Measurements from ENCODE around the gene TRPC4AP. TPM values are rescaled to one million over a fixed set of nuclear protein-coding genes. Genes with fewer than 3 reads are reported as not detected.

The TRPC4AP gene
- total and polyA plus RNA-seq, 2 of the 8 experiments (the other 6 are each of a cell fraction or from before 2014, with no cell fraction given), result 73.1 to 74.8 TPM

DNA sequence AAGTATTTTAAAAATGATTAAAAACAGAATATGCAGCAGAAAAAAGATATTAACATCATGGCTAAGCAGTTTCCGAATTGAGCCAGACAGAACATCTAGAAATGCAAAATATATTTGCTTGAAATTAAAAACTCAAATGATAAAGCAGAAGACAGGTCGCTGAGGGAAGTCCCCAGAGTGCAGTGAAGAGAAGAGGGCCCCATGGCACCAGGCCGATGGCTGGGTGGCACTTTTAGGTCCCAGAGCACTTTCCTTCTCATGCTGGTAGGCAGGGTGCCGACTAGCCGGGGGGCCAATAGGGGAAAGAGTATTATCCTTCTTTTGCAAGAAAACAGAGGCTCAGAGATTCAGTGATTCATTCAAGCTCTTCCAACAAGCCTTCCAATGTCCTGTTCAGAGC lies 78.1 kb downstream of the TRPC4AP start:
- H3K18ac ChIP-seq (ENCODE audit: extremely low read depth, low read length), result no peak overlapping the region
- H3K56ac ChIP-seq (replicated peaks; ENCODE audit: insufficient read length, low read depth, low read length), result no peak overlapping the region
- CTCF ChIA-PET (ENCODE audit: partially characterized antibody), result interaction anchor here (9.9 kb wide), 1 partner anchor 13 kb away, joined by 44 read pairs; no protein-coding TSS in a partner anchor
- no peak overlapping the region for H3K23ac ChIP-seq (ENCODE audit: insufficient read length)
- no peak overlapping the region for H3K9ac ChIP-seq (replicated peaks in 1 of 4; ENCODE audit: extremely low read depth in 1 of 4, low read depth in 3 of 4, low read length in 3 of 4)
- no peaks in the 10 kb centered on the region for H3K23me2 ChIP-seq (ENCODE audit: low read depth, low read length)
- H4K5ac ChIP-seq (ENCODE audit: insufficient read length, low read depth, low read length), result no peak overlapping the region
- no peak overlapping the region for H2BK120ac ChIP-seq (replicated peaks; ENCODE audit: low read depth, low read length)
- no peak overlapping the region for H2AK5ac ChIP-seq (ENCODE audit: low read depth, low read length)
- H3K4me3 ChIP-seq (ENCODE audit: extremely low read depth in 1 of 4, insufficient read depth in 2 of 4, low read depth in 3 of 4, low read length in 4 of 4), result no peak overlapping the region
- no peaks in the 10 kb centered on the region for H3K9me3 ChIP-seq (ENCODE audit: insufficient read depth in 2 of 2, low read depth in 1 of 2, low read length in 1 of 2)
- no peak for FAIRE-seq
- no peak overlapping the region for H3K4me2 ChIP-seq (ENCODE audit: insufficient read depth in 1 of 2, low read depth in 2 of 2, low read length in 2 of 2)
- no peak overlapping the region for H2AFZ ChIP-seq (ENCODE audit: low read length)
- no peak overlapping the region for H3K4ac ChIP-seq (replicated peaks; ENCODE audit: insufficient read length, low read depth, low read length)
- H3K27ac ChIP-seq (ENCODE audit: low read depth, low read length), result no peak overlapping the region
- no peak overlapping the region for H4K91ac ChIP-seq (replicated peaks; ENCODE audit: insufficient read length, low read length)
- no peak overlapping the region for H3K14ac ChIP-seq (ENCODE audit: insufficient read length)
- H2BK15ac ChIP-seq (ENCODE audit: low read length), result no peak overlapping the region
- H3K79me1 ChIP-seq (ENCODE audit: low read depth, low read length), result no peaks in the 10 kb centered on the region; the same call in 1 of the 2 replicates
- H3K27me3 ChIP-seq (replicated peaks in 1 of 4; ENCODE audit: control insufficient read depth in 3 of 4, extremely low read depth in 1 of 4, insufficient read depth in 3 of 4, low read length in 3 of 4), result no peaks in the 10 kb centered on the region
- H3K79me2 ChIP-seq (ENCODE audit: control insufficient read depth in 1 of 2, insufficient read depth in 2 of 2, low read length in 2 of 2), result no peaks in the 10 kb centered on the region
- TF ChIP-seq CHD1 (IDR thresholded peaks at IDR 0.05; ENCODE audit: low read depth, low read length), result no peak
- no peak for TF ChIP-seq POLR2AphosphoS5 (IDR thresholded peaks at IDR 0.05; ENCODE audit: low read depth, low read length)
- TF ChIP-seq GABPA (IDR thresholded peaks at IDR 0.05; ENCODE audit: borderline replicate concordance, insufficient read depth, low read length), result no peak
- TF ChIP-seq JUN (IDR thresholded peaks at IDR 0.05; ENCODE audit: low read depth, low read length), result no peak
- TF ChIP-seq RNF2 (IDR thresholded peaks at IDR 0.05; ENCODE audit: borderline replicate concordance, low read depth, low read length, missing control alignments, poor library complexity, severe bottlenecking), result no peak
- TF ChIP-seq SIX5 (IDR thresholded peaks at IDR 0.05; ENCODE audit: low read depth, low read length), result no peak
- TF ChIP-seq POU5F1 (IDR thresholded peaks at IDR 0.05; ENCODE audit: low read depth, low read length), result no peak
- no peak for TF ChIP-seq SIRT6 (IDR thresholded peaks at IDR 0.05; ENCODE audit: low read length)
- TF ChIP-seq NRF1 (IDR thresholded peaks at IDR 0.05; ENCODE audit: low read depth, low read length), result no peak
- TF ChIP-seq PHF8 (conservative IDR thresholded peaks at IDR 0.05; ENCODE audit: low read depth, low read length), result no peak
- no peak for TF ChIP-seq SP4 (IDR thresholded peaks at IDR 0.05; ENCODE audit: low read length)
- TF ChIP-seq RBBP5 (IDR thresholded peaks at IDR 0.05; ENCODE audit: borderline replicate concordance, low read depth, low read length), result no peak
- TF ChIP-seq GTF2F1 (IDR thresholded peaks at IDR 0.05; ENCODE audit: borderline replicate concordance, low read depth, low read length), result no peak
- TF ChIP-seq HDAC2 (IDR thresholded peaks at IDR 0.05; ENCODE audit: borderline replicate concordance in 1 of 2, low read depth in 2 of 2, low read length in 2 of 2), result no peak
- no peak overlapping the region for H2BK20ac ChIP-seq (ENCODE audit: low read length)
- no peak for DNase-seq (ENCODE audit: low read depth in 1 of 2, low spot score in 2 of 2)
- peaks cover 18 to 66% (median 36%) of the 10 kb centered on the region in 4 experiments for H3K36me3 ChIP-seq (ENCODE audit: control insufficient read depth in 2 of 4, insufficient read depth in 4 of 4, low read length in 3 of 4)
- no peak overlapping the region for H2BK5ac ChIP-seq (ENCODE audit: low read depth, low read length)
- H3K4me1 ChIP-seq (replicated peaks in 1 of 4; ENCODE audit: control insufficient read depth in 3 of 4, insufficient read depth in 4 of 4, low read length in 3 of 4), result 0 out of 7 replicates have a peak, but pooled peaks cover 0 to 2% (median 0%) of the 10 kb centered on the region in 4 experiments
- POLR2A ChIA-PET (ENCODE audit: partially characterized antibody), result no interaction called here
- WGBS, 2 experiments (ENCODE audit: extremely low coverage in 1 of 2, insufficient coverage in 1 of 2, insufficient read length in 1 of 2, insufficient replicate concordance in 2 of 2, low coverage in 1 of 2, low lambda C conversion rate in 2 of 2, missing lambda C conversion rate in 1 of 2), result 94% methylated on average over 5 of the region's 5 CpGs; no CpG with 5 or more reads in 1 of the 2 experiments
- H4K8ac ChIP-seq (ENCODE audit: extremely low read depth, insufficient read depth, low read length), result no peak overlapping the region
- no peak overlapping the region for H2BK12ac ChIP-seq (ENCODE audit: low read depth, low read length)
- H4K20me1 ChIP-seq (replicated peaks in 1 of 2; ENCODE audit: control insufficient read depth in 1 of 2, insufficient read depth in 2 of 2, low read length in 2 of 2), result peaks cover 2 to 15% of the 10 kb centered on the region in 2 experiments

All from H1 (cell line).